Stimulated activated CD8-positive, alpha-beta memory T cell treated with anti-CD3 and anti-CD28 coated beads, Interleukin-15, amount 100 ng/mL, for 4 hours (primary cell): ENCODE measurements around the gene COPB2.

Experiments used
- DNase-seq, 2 donors: peaks; one replicate each; pipeline ENCODE4 v3.0.0-alpha.2; 2020; ENCODE audit warnings: low read depth in 2 of 2

Gene COPB2

DNA sequence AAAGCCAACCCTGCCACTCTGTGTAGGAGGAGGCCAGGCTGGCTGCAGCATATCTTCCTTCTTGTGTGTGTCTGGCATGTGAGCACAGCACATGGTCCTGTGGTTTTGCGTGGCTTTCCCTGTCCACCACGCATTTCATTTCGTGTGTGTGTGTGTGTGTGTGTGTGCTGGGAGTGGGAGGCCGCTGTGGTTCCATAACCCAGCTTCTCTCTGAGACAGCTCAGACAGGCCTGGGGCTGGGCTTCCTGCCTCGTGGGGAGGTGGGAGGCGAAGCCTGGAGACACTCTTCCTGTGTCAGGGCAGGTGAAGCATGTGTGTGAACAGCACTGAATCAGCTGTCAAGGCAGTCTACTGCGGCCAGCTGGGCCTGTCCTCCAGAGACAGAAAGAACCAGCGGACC, 61.6 kb downstream of the COPB2 start:
- no peak for DNase-seq

DNA sequence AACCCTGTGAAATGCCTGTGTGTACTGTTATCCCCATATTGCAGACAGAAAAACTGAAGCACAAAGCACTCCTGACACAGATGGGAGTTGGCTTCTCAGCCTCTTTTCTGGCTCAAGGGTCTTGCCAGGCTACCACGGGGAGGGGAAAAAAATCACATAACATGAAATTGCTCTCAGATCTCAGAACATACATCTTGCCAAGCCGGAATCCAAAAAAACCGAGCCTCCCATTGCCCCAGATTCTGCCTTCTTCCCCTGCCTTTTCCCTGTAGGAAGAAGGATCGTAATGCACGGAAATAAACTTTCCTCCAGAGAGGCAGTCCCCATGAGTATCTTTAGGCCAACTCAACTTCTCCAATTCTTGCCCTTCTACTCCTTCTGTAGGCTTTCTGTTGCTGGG, 62.2 kb downstream of the COPB2 start:
- no peak for DNase-seq

DNA sequence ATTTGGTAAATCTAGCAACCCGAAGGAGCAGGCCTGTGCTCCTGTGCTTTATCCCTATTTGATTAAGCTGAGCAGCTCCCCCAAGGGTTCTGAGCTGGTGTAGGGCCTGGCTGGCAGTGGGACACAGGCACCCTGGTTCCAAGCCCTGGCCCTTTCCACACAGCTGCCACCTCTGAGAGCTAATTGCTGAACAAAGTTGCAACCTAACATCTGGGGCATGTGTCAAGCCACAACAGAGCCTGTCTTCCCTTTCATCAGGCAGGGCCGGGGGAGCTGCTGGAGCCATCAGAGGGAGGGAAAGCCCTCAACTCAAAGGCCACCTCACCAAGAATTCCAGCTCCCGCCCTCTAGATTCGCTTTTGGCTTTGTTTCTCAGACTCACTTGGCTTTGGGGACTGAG, 62.7 kb downstream of the COPB2 start:
- DNase-seq: no peak

DNA sequence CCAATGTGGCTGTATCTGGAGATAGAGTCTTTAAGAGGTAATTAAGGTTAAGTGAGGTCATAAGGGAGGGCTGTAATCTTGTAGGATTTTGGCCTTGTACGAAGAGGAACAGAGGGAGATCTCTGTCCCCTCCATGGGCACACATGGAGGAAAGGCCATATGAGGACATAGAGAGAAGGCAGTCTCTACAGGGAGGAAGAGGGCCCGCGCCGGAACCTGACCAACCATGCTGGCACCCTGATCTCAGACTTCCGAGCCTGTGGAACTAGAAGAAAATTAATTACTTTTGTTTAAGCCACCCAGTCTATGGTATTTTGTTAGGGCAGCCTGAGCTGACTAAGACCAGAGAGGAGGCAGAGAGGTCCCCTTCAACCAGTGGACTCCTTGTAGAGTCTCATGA, 63.3 kb downstream of the COPB2 start:
- no peak for DNase-seq

DNA sequence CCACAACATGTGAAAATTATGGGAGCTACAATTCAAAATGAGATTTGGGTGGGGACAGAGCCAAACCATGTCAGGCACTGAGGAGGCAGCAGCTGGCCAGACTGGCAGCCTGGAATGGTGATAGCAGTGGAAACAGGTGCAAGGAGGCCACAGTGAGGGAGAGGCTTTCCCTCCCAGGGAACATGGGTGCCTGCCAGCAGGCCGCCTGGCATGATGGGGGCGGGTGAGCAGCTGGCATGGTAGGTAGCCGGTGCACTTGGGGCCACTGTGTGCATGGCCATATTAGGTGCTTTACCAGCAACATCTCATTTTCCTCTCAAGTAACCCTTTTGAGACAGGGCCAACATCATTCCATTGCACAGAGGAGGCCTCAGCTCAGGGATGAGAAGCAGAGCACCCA, 63.9 kb downstream of the COPB2 start:
- no peak for DNase-seq

DNA sequence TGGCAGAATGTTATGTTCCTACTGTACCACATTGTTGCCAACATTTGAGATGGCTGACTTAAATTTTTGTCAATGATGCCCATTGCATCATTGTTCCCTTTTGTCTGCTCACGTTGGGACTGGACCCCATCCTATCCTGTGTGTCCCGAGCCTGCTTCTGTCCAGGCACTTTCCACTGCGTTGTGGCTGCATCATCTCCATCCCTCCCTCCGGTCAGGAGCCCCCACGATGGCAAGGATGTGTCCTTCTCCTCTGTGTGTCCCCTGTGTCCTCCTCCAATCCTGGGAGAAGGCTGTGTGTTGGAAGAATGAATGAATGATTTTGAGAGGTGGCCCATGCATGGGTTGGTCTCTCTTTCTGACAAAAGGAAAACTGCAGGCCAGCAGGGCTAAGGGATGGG, 65.0 kb downstream of the COPB2 start:
- DNase-seq: no peak

DNA sequence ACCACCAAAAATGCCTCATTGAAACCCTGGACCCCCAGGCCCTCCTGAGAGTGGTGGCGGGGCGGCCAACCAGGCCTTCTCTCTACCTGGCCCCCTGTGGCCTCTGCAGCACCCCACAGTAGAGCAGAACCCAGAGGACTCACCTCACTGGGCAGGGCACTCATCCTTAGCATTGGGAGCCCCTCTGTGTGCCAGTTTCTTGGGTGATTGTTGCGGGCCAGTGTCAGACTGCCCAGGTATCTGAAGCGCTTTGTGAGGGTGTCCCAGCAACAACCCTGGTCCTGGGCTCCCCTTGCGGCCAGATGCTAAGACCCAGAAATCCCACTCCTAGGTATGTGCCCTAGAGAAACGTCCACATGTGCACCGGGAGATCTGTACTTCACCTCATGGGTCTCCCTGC, 66.3 kb downstream of the COPB2 start:
- no peak for DNase-seq

DNA sequence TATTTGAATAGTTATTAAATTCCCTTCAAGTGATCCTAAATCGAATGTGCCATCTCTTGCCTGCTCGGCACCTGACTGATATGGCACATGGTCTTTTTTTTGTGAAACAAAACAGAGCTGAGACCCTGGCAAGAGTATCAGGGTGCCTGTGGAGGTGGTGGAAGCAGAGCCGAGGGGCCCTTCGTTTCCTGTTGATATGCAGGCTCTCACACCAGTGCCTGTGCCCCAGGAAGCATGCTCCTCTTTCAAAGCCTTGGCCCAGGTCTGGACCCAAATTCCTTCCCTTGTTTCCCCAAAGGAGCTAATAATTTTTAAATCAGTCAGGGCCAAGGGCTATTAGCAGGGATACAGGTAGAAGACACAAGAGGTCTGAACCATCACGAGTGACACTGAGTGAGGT, 67.1 kb downstream of the COPB2 start:
- no peak for DNase-seq

DNA sequence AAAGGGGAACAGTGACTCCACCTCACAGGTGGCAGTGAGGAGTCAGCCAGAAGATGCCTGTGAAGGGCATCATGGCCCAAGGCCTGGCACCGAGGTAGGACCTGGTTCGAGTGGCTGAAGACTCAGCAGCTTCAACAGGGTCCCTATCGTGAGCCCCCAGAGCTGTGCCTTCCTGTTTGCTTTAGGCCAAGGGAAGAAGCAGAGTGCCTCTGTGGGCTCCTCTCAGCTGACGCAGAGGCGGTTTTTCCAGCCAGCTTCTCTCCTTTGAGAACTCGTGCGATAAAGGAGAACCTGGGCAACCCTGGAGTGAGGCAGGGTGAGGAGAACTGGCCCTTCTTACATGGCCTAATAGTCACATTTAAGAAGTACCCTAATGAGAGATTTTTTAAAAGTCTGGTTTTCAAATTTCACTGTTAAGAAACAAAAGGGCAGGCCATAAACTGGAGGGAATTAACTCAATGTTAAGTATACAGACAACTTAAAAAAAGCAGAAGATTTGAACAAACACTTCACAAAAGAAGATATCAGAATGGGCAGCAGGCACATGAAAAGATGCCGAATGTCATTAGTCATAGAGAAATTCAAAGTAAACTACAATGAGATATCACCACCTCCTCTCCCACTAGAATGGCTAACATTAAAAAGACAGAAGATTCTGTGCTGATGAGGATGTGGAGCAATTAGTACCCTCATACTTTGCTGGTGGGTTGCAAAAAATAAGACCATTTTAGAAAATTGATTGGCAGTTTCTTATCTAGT, 68.7 kb downstream of the COPB2 start:
- no peak for DNase-seq

DNA sequence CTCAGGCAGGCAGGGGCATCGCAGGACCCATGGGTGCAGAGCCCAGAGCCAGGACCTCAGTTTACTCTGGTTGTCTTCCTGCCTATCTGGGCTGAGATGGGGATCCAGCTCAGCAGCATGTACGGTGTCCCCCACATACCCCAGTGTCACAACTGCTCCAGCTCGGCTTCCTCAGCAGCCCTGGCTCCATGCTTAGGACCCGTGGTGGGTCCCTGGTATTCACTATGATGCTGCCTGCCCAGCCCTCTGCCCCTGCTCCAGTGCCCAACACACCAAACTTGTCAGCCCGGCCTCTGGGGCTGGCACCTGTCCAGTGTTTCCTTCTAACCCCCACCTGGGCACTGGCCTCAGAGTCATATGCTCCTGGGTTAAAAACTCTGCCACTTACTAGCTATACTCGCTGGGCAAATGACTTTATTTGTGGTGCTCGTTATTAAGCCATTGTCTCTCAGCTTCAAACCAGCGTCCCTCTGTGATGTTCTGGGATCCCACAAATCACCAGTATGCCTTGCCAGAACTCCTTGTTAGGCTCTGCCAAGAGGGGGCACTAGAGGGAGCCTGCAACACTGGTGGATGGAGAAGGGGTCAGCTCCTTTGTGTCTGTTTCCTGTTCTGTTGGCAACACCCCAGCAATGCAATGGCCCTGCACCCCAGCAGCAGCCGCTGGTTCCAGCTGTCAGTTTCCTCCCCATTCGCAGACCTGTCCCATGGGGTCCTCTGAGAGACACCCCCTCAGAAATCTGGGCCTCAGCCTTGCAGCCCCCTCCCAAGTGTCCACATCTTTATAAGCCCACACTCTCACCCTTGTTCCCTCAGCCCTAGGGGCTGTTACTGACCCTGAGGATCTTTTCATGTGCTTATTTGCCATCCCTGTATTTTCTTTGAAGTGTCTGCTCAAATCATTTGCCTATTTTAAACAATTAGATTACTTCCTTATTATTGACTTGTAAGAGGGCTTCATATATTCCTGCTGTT, 69.7 kb downstream of the COPB2 start:
- no peak for DNase-seq

DNA sequence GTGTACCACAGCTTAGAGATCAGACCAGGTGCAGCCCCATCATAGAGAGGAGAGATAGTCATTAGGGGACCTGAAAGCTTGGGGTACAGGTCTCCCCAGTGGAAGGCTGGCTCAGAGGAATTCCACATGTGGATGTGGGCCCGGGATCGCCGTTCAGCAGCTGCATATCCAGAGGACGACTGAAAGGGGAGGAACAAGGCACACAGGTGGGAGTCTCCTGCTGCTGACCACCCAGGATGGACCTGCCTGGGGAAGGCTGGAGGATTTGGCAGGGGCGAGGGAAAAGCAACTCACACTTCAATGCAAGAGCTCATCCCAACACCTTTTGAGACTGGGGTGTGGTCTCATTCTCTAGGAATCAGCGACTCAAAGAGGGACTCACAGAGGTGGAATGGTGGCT, 70.6 kb downstream of the COPB2 start:
- no peak for DNase-seq

DNA sequence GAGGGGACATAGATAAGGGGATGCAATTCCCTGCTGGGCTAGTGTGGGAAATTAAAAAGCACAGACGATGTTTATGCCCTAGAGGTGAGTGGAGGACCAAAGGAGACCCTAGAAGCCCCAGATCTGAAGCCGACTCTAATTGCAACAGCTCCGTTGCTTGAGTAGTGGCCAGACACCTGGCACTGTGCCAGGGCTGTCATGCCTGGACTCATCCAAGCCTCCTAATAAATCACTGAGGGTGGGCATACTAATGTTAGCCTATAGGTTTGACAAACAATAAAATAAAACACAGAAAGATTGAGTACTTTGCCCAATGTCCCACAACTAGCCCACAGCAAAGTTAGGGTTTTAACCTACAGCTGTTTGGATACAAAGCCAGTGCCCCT, 71.0 kb downstream of the COPB2 start:
- DNase-seq: no peak

DNA sequence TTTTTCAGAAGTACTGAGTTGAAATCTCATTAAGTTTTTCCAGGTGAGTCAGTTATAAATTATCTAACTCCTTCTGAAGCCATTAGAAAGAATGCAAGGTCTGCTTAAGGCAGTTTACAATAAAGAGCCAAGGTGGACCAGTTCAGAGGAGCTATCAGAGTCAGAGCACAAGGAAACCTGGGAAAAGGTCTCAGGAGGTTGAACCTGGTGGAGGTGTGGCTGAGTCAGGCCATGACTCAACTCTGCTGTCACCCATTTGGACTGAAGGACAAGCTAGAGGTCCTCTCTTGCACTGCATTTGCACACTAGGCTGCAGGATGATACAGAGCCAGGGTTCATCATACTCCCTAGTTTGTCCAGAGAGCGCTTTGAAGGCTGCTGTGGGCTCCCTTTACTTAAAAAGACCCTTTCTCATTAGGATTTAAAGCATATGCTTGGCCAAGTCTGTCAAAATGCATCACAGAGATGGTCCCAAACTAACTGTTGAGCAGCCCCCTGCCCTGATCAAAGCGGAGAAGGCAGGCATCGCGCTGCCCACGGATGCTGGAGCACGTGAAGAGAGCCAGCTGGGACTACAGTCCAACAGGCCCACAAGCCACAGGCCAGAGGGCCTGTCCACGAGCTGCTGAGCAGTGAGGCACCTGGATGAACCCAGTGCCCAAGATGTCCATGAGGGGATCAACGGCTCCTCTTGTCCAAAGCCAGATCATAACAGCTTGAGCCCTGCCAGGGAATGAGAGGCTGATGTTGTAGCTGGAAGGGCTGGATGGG, 71.6 kb downstream of the COPB2 start:
- no peak for DNase-seq

DNA sequence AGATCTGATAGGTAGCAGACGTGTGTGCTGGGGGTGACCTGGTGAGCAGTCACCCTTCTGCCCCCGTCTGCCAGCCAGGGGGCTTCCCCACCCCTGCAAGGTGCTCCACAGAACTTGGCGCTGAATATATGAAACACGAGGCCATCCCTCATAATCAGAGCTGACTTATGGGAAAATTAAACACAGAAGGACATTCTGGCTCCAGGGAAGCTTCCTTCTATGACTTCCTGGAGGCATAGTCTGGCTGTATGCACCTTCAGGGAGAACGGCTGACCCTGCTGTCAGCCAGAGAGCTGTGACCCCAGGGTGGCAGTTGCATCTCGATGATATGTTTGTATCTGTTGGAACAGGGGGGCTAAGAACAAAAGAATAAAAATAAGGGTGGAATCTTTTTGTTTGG, 72.2 kb downstream of the COPB2 start:
- no peak for DNase-seq

DNA sequence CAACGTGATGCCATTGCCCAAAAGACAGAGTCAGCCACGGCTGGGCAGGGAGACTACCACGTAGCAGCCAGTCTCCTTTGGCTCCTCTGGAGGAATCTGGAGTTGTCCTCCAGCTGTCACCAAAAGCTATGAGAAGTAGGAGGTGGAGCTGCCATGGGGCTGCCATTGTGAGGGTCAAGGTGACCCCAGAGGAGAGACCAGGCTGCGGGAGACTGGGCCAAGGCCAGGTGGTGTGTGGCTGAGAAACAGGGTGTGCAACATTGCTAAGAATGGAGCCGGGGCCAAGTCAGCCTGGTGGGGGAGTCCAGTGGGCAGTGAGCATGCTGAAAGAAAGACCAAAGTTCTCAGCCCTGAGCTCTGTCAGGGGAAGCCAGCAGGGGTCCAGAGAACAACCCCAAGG, 75.5 kb downstream of the COPB2 start:
- no peak for DNase-seq

DNA sequence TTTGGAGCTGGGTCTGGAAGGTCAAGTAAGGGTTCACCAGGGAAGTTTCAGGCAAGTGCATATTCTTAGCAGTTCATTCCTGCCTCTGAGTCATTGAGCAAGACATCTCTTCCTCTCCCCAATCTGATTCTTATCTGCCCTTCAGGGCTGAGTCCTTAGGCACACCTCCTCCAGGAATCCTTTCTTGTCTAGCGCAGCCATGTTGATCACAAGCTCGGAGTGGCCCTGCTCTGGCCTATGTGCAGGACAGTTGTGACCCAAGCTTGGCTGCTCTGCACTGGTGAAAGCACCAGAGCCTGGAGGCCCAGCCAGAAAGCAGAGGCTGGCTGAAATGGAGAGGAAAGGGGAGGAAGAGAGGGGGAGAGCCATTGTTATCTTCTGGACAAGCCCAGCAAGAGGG, 76.5 kb downstream of the COPB2 start:
- no peak for DNase-seq

DNA sequence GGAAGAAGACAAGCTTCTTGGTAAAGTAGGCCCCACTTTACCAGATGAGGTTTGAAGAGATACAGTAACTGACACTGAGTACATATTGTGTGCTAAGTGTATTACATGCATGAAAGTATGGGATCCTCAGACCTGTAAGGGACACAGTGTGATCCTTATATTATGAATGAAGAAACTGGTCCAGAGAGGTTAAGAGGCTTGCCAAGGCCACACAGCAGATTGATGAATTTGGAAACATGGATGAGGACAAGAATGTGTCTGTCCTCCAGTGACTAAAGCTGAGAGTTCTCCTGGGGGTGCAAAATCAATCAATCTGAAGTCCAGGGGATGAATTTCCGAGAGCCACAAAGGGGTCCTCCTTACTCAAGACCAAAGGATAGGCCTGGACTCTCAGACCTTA, 77.0 kb downstream of the COPB2 start:
- no peak for DNase-seq

DNA sequence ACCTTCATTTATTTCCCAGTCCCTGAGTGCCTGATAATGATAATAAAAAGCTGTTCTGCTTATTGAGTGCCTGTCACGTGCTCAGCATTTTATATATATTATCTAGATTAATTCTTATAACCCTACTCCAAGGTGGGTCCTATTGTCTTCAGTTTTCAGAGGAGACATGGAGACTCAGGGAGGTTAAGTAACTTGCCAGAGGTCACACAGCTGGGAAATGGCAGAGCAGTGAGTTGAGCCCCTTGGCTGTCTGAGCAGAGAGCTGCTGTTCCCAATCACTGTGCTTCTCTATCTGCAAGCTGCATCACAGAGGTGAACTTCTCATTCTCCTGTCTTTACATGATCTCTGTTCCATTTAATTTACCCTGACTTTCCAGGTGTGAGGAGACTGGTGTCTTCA, 77.9 kb downstream of the COPB2 start:
- no peak for DNase-seq

DNA sequence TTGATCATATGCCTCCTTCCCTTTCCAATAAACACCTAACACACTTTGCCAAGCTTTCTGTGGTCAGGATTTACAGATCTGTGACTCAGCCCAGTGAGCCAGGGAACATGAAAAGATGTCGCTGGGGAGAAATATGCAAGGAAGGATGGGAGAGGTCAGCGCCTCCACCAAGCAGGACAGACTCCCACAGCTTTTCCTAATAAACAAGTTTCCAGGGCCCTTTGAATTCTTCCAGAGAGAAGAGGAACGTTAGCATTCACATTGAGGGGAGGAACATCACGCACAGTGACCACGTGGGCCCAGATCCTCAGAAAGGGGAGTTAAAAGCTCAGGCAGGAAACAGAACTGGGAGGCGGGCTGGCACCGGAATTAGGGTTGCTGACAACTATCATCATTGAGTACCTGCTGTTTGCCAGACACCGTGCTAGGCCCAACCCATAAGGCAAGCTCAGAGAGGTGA, 78.9 kb downstream of the COPB2 start:
- DNase-seq: no peak

DNA sequence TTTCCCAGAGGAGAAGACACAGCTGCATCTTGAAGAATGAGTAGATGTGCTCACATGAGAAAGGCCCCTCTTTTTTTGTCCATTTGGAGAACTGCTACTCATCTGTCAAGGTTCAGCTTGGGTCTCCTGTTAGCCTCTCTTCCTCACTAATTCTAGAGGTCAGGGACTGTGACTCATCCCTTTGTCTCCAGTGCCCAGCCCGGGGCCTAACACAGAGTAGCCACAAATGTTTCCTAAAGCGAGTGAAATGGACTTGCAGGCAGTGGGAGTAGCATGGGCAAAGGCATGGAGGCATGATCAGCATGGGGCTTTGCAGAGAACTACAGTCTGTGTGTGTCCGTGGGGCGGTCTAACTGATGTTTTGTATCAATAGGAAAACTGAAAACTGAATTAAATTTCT, 79.6 kb downstream of the COPB2 start:
- no peak for DNase-seq

DNA sequence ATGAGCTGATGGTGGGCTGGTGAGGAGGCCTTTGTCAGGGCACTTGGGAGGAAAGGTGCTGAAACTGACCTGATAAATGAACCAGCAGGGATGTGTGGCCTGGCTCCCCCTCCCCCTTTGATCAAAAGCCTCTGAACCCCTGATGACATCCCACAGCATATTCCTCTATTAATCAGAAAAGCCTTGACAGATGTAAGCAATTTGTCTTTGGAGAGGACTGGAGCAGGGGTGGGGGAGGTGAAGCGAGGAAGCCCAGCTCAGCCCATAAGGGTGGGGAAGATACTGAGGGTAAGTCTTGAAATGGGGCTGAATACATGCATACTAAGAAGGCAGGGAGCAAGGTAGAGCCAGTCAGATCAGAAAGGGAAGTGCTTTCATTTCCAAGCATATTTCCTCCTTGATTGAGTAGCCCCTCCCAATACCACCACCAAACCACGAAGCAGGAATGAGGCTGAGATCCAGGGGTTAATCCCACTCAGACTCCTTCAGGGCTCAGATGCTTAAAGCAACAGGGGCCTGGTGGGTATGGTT, 80.3 kb downstream of the COPB2 start:
- DNase-seq: no peak

DNA sequence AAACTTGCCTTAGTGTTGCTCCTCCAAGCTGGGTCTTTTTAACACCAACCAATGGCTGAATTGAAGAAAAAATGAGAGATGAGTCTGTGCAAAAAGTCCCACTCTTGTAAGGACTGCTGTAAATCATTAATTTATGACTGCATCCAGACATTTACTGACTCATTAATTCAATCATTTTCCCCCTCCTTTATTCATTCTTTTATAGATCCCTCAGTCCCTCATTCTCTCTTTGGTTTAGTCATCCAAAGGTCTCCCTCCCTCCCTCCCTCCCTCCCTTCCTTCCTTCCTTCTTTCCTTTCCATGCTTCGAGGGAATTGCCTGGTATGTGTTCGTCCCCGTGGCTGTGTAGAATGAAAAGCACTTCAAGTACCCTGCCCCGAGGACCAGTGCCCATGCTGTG, 80.9 kb downstream of the COPB2 start:
- DNase-seq: no peak
